Right lobe of liver (tissue), 6 donors: ENCODE results near the gene IL19. TPM values are rescaled to one million over a fixed set of nuclear protein-coding genes. Genes with fewer than 3 reads are reported as not detected.
A peak's percentile ranks its signal among the peaks of the same experiment; 100 is the strongest.

Experiments used
- ATAC-seq, 4 donors: fragments of 200-7000 bp; cut with Tn5 transposase; one replicate each; pipeline ENCODE4 v1.9.1; 2020; ENCODE audit warnings: mild to moderate bottlenecking in 4 of 4, moderate library complexity in 4 of 4
- DNase-seq, 3 donors: peaks; one replicate each; pipeline ENCODE4 v3.0.0-alpha.2; 2020
- H3K27ac ChIP-seq, 3 donors: fragments of 200-600 bp; one replicate each; pipeline ENCODE4 v1.8.0; 2022
- H3K27me3 ChIP-seq, 2 donors: fragments of 200-600 bp; one replicate each; pipeline ENCODE4 v1.8.0; 2022
- H3K36me3 ChIP-seq, 4 donors: fragments of 200-600 bp; sonication (generic) in 1 of 4; one replicate each; pipeline versions ENCODE4 v1.5.1 to v1.8.0; 2017 to 2022; ENCODE audit warnings: control low read depth in 1 of 4
- H3K4me1 ChIP-seq, 4 donors: fragments of 200-600 bp; sonication (generic) in 1 of 4; one replicate each; pipeline versions ENCODE4 v1.5.1 to v1.8.0; 2017 to 2022; ENCODE audit warnings: control low read depth in 1 of 4
- H3K4me3 ChIP-seq, 3 donors: fragments of 200-600 bp; one replicate each; pipeline ENCODE4 v1.8.0; 2022
- H3K9me3 ChIP-seq, 4 donors: fragments of 200-600 bp; sonication (generic) in 1 of 4; one replicate each; pipeline versions ENCODE4 v1.5.1 to v1.8.0; 2017 to 2022; ENCODE audit warnings: control low read depth in 1 of 4
- CTCF ChIP-seq, 4 donors: fragments of 200-600 bp in 3 of 4; fragments of 450-650 bp in 1 of 4; IDR thresholded peaks; one replicate each; pipeline versions ENCODE4 v1.5.1 to v1.8.0; 2016 to 2022; ENCODE audit warnings: antibody characterized with exemption in 4 of 4, mild to moderate bottlenecking in 2 of 4
- POLR2A ChIP-seq: fragments of 450-650 bp; IDR thresholded peaks from one replicate; pipeline ENCODE4 v1.6.1; 2017; ENCODE audit warnings: antibody characterized with exemption, mild to moderate bottlenecking
- WGBS: methylation state at CpG from one replicate; pipeline ENCODE4 v1.1.6; 2018; ENCODE audit warnings: low coverage, low lambda C conversion rate; ENCODE audit not compliant: insufficient coverage; ENCODE audit errors: missing lambda C conversion rate; 5-methylcytosine and 5-hydroxymethylcytosine counted together
- intact Hi-C, 2 donors: fragments of 100-400 bp; cut with DNase I; formaldehyde crosslinking; loops; one replicate each; pipeline versions ENCODE4 v1.11.2 to v1.14.1; 2022
- total RNA-seq, 6 experiments: library from RNA; depleted of rRNA in 2 of 6; stranded (reverse); fragments of >200 nt in 2 of 6; fragmentation: NEBNext Ultra II Directional in 3 of 6; extraction: Animal tissue kit (Norgen Biotek cat#: 25700) in 3 of 6; gene quantifications; one replicate each; pipeline versions ENCODE4 v1.1.0 to v1.2.4, GENCODE V29; 2016 to 2023
- donor health status: DM: no; HTN: yes; CAD: no.
- donor health status: DM: no; HTN: no; CAD: no.
- donor health status: DM: no; HTN: no; CAD: no.
- donor health status: DM: no; HTN: yes; CAD: no.
- donor health status: DM: no; HTN: yes; CAD: no.

IL19 gene
- total RNA-seq, 6 experiments from 2014 or later = not detected

DNA sequence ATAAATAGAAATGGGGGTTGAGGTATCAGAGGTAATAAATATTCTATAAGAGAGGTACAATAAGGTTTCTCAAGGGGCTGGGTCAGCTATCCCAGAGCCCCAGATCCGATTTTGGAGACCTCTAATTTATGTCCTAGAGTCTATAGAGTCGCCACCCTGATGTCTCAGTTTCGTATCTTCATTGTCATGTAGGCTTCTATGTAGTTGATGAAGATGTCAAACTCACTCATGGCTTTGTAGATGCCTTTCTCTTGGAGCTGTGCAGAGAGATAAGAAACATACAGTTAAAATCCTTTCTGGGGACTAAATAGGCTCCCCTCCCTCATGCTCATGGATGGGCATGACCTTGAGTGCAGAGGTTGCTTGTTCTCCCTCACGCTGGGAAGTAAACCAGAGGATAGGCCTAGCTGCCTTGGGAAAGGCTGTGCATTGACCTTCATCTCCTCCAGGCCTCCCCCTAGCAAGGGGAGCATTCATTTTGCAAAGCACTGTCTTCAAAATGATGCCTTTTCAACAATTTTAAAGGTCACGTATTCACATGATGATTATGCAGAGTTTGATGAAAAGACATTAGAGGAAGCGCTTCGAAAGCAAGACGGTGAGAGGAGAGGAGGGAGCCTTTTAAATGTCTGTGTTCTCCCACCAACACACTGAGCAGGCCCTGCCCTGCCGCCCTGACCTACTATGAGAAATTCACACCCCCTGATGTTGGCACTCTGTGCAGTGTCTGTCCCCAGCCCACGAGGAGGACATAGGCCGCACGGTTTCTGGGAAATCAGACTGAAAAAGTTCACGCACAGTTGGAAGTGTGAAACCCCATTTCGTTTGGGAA, 1.9 kb upstream of the IL19 start:
- H3K4me1 ChIP-seq = no peaks in the 10 kb centered on the region
- H3K9me3 ChIP-seq = no peaks in the 10 kb centered on the region
- no peak for ATAC-seq
- no peak overlapping the region for H3K4me3 ChIP-seq
- DNase-seq = no peak
- no peaks in the 10 kb centered on the region for H3K36me3 ChIP-seq
- no peaks in the 10 kb centered on the region for H3K27me3 ChIP-seq
- intact Hi-C loops = no loop called here
- WGBS = 68% methylated on average over 14 of the region's 14 CpGs
- TF ChIP-seq POLR2A (no peak), CTCF (IDR thresholded peaks at IDR 0.05) (no peak)
- H3K27ac ChIP-seq = no peak overlapping the region

GRCh38 chr1:206769304-206769731, 1.3 kb upstream of the IL19 start:
- 68% methylated on average over 6 of the region's 7 CpGs for WGBS
- no peaks in the 10 kb centered on the region for H3K27me3 ChIP-seq
- TF ChIP-seq CTCF (IDR thresholded peaks at IDR 0.05) (no peak), POLR2A (no peak)
- H3K4me3 ChIP-seq = no peak overlapping the region
- intact Hi-C loops = no loop called here
- no peaks in the 10 kb centered on the region for H3K36me3 ChIP-seq
- no peaks in the 10 kb centered on the region for H3K4me1 ChIP-seq
- ATAC-seq (peak in 3 of 4 donors; percentile 6 to 21 (median 19)), DNase-seq (no peak)
- H3K9me3 ChIP-seq = no peaks in the 10 kb centered on the region
- H3K27ac ChIP-seq = no peak overlapping the region

GRCh38 chr1:206771338-206771692, 742 bp downstream of the IL19 start:
- WGBS = 52% methylated on average over 4 of the region's 4 CpGs
- no peak overlapping the region for H3K27ac ChIP-seq
- no peak overlapping the region for H3K4me3 ChIP-seq

GRCh38 chr1:206772243-206772937, 1.8 kb downstream of the IL19 start, which contains the start of gene IL10:
IL10 (minus strand) TSS chr1:206772494; CDS start chr1:206772435, 59 bp downstream.
- WGBS = 67% methylated on average over 7 of the region's 8 CpGs
- TF ChIP-seq CTCF (IDR thresholded peaks at IDR 0.05) (no peak), POLR2A (no peak)
- ATAC-seq (peak; percentile 52 to 55 (median 54)), DNase-seq (no peak)
- intact Hi-C loops = no loop called here
- Histone ChIP-seq H3K4me3 (no peak within 1 kb of the TSS), H3K9me3 (no peaks in the 10 kb centered on the region), H3K27ac (no peak within 1 kb of the TSS), H3K36me3 (no peaks in the 10 kb centered on the region), H3K27me3 (no peaks in the 10 kb centered on the region), H3K4me1 (no peaks in the 10 kb centered on the region)

More at GRCh38 chr1:206771338-206771692, 742 bp downstream of the IL19 start:
- Histone ChIP-seq H3K4me1 (no peaks in the 10 kb centered on the region), H3K36me3 (no peaks in the 10 kb centered on the region), H3K27me3 (no peaks in the 10 kb centered on the region), H3K9me3 (no peaks in the 10 kb centered on the region)
- no peak for TF ChIP-seq CTCF (IDR thresholded peaks at IDR 0.05)
- TF ChIP-seq POLR2A = no peak
- DNase-seq = no peak
- no peak for ATAC-seq
- intact Hi-C loops = no loop called here
